ENCODE results near the gene CPT1A. TPM values are rescaled to one million over a fixed set of nuclear protein-coding genes. Genes with fewer than 3 reads are reported as not detected.

Gene CPT1A
- total RNA-seq, 1 experiment from 2014 or later = 6.3 TPM

DNA sequence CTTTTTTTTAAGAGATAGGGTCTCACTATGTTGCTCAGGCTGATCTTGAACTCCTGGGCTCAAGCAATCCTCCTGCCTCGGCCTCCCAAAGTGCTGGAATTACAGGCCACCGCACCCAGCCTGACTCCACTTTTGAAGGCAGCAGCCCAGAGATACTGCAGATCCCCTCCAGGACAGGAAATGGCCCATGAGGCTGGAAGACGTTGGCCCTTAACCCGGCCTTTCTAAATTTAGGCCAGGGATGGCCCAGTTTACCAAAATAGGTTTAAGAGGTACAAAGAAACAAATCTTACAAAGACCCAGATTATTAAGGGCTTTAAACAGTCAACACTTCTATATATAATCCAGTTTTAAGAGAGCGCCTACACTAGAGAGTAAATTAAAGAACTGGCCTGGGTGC lies 32.2 kb downstream of the CPT1A start:
- no peaks in the 10 kb centered on the region for H3K27me3 ChIP-seq (replicated peaks; ENCODE audit: control insufficient read depth, insufficient read depth, low read length)
- Mint-ChIP-seq H3K4me1 (ENCODE audit: low read depth, unreplicated experiment) (no peaks in the 10 kb centered on the region), H3K4me3 (ENCODE audit: unreplicated experiment) (no peak overlapping the region), H3K27ac (ENCODE audit: unreplicated experiment) (no peak overlapping the region), H3K9me3 (ENCODE audit: unreplicated experiment) (no peaks in the 10 kb centered on the region), H3K27me3 (ENCODE audit: insufficient read depth, unreplicated experiment) (no peaks in the 10 kb centered on the region), H3K36me3 (ENCODE audit: insufficient read depth, unreplicated experiment) (no peaks in the 10 kb centered on the region)
- no peaks in the 10 kb centered on the region for H3K36me3 ChIP-seq (ENCODE audit: control insufficient read depth, insufficient read depth, low read length)
- no peak for DNase-seq
- intact Hi-C loops (cut with micrococcal nuclease; ENCODE audit: unreplicated experiment) = no loop called here
- ChIA-PET POLR2A (no interaction called here), CTCF (no interaction called here)
- no peak overlapping the region for H3K4me3 ChIP-seq (ENCODE audit: low read depth, low read length)
- no peaks in the 10 kb centered on the region for H3K9me3 ChIP-seq
- no peaks in the 10 kb centered on the region for H3K4me1 ChIP-seq
- no TSS peak for BruUV-seq (replicated peaks)
- TF ChIP-seq, protein P1, sequence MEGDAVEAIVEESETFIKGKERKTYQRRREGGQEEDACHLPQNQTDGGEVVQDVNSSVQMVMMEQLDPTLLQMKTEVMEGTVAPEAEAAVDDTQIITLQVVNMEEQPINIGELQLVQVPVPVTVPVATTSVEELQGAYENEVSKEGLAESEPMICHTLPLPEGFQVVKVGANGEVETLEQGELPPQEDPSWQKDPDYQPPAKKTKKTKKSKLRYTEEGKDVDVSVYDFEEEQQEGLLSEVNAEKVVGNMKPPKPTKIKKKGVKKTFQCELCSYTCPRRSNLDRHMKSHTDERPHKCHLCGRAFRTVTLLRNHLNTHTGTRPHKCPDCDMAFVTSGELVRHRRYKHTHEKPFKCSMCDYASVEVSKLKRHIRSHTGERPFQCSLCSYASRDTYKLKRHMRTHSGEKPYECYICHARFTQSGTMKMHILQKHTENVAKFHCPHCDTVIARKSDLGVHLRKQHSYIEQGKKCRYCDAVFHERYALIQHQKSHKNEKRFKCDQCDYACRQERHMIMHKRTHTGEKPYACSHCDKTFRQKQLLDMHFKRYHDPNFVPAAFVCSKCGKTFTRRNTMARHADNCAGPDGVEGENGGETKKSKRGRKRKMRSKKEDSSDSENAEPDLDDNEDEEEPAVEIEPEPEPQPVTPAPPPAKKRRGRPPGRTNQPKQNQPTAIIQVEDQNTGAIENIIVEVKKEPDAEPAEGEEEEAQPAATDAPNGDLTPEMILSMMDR (IDR thresholded peaks at IDR 0.05; ENCODE audit: insufficient read depth in 1 of 2, low read depth in 1 of 2, low read length in 1 of 2, severe bottlenecking in 1 of 2, unreplicated experiment in 1 of 2) = no peak

DNA sequence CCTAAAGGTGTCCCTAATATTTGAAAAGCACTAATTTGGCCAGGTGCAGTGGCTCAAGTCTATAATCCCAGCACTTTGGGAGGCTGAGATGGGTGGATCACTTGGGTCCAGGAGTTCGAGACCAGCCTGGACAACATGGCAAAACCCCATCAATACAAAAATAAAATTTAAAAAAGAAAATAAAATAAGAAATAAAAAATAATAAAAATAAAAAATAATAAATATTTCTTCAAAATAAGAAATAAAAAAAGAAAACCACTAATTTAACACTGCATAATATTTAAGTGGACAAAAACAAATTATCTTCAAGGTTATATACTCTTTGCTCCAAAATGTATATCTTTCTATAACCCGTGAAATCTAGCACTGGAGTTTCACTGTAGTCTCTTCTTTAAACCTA lies 32.9 kb downstream of the CPT1A start:
- TF ChIP-seq, protein P1 (IDR thresholded peaks at IDR 0.05; ENCODE audit: insufficient read depth in 1 of 2, low read depth in 1 of 2, low read length in 1 of 2, severe bottlenecking in 1 of 2, unreplicated experiment in 1 of 2) = no peak
- Histone ChIP-seq H3K4me1 (no peaks in the 10 kb centered on the region), H3K36me3 (ENCODE audit: control insufficient read depth, insufficient read depth, low read length) (no peaks in the 10 kb centered on the region), H3K9me3 (no peaks in the 10 kb centered on the region), H3K27me3 (replicated peaks; ENCODE audit: control insufficient read depth, insufficient read depth, low read length) (no peaks in the 10 kb centered on the region), H3K4me3 (ENCODE audit: low read depth, low read length) (no peak overlapping the region)
- Mint-ChIP-seq H3K9me3 (ENCODE audit: unreplicated experiment) (no peaks in the 10 kb centered on the region), H3K27me3 (ENCODE audit: insufficient read depth, unreplicated experiment) (no peaks in the 10 kb centered on the region), H3K4me1 (ENCODE audit: low read depth, unreplicated experiment) (no peaks in the 10 kb centered on the region), H3K27ac (ENCODE audit: unreplicated experiment) (no peak overlapping the region), H3K4me3 (ENCODE audit: unreplicated experiment) (no peak overlapping the region), H3K36me3 (ENCODE audit: insufficient read depth, unreplicated experiment) (no peaks in the 10 kb centered on the region)
- no peak for DNase-seq
- intact Hi-C loops (cut with micrococcal nuclease; ENCODE audit: unreplicated experiment) = no loop called here
- POLR2A ChIA-PET = no interaction called here
- BruUV-seq (replicated peaks) = no TSS peak
- CTCF ChIA-PET = no interaction called here

DNA sequence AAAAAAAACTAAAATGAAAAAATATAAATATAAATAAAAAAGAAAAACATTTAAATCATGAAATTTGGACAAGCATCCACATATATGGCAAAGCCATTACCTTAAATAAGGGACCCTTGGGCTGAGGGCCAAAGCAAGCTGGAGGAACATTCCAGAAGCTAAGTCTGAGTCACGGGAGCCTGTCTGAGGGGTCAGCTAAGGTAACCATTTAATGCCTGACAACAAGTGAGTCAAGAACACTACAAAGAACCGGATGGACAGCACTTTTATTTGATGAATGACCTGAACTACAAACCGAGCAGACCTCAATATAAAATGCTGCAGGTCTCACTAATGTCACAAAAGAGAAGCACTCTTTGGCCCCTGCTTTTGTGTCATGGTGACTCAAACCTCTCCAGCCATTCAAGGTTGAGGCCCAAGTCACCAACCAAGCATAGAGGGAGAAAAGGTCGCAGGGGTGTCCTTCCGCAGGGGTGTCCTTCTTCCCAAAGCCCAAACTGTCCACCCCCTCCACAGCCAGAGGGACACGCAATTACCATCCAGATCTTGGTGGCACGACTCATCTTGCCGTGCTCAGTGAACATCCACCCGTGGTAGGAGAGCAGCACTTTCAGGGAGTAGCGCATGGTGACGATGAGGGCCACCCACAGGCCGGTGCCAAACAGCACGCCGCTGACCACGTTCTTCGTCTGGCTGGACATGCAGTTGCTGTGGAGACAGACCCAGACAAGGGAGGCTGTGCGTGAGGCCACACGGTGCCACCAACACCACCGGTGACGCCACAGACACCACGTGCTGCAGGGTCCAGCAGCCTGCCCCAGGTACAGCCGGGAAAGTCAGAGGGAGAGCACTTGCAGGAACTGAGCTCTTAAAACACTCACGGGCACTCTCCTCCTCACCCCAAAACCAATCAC lies 34.5 kb downstream of the CPT1A start:
- TF ChIP-seq, protein P1 (IDR thresholded peaks at IDR 0.05; ENCODE audit: insufficient read depth in 1 of 2, low read depth in 1 of 2, low read length in 1 of 2, severe bottlenecking in 1 of 2, unreplicated experiment in 1 of 2) = no peak
- H3K4me1 Mint-ChIP-seq (ENCODE audit: low read depth, unreplicated experiment) = no peaks in the 10 kb centered on the region
- POLR2A ChIA-PET = no interaction called here
- intact Hi-C loops (cut with micrococcal nuclease; ENCODE audit: unreplicated experiment) = no loop called here
- no peaks in the 10 kb centered on the region for H3K27me3 ChIP-seq (replicated peaks; ENCODE audit: control insufficient read depth, insufficient read depth, low read length)
- H3K4me3 Mint-ChIP-seq (ENCODE audit: unreplicated experiment) = no peak overlapping the region
- H3K36me3 ChIP-seq (ENCODE audit: control insufficient read depth, insufficient read depth, low read length) = no peaks in the 10 kb centered on the region
- no peak overlapping the region for H3K4me3 ChIP-seq (ENCODE audit: low read depth, low read length)
- no peaks in the 10 kb centered on the region for H3K9me3 ChIP-seq
- CTCF ChIA-PET = interaction anchor here (0.5 to 0.8 kb wide), 5 partner anchors 9 to 316 kb away, joined by 3 to 4 read pairs (median 4); no protein-coding TSS in a partner anchor
- H3K9me3 Mint-ChIP-seq (ENCODE audit: unreplicated experiment) = no peaks in the 10 kb centered on the region
- no peak for DNase-seq
- no TSS peak for BruUV-seq (replicated peaks)
- H3K27ac Mint-ChIP-seq (ENCODE audit: unreplicated experiment) = no peak overlapping the region
- H3K36me3 Mint-ChIP-seq (ENCODE audit: insufficient read depth, unreplicated experiment) = no peaks in the 10 kb centered on the region
- H3K4me1 ChIP-seq = no peaks in the 10 kb centered on the region
- H3K27me3 Mint-ChIP-seq (ENCODE audit: insufficient read depth, unreplicated experiment) = no peaks in the 10 kb centered on the region

Data from Caco-2 (cell line).